Motor neuron (in vitro differentiated cells): Measurements from ENCODE around the gene NUP98. TPM values are rescaled to one million over a fixed set of nuclear protein-coding genes. Genes with fewer than 3 reads are reported as not detected.

Source experiments
- ATAC-seq, 8 experiments: fragments of 200-7000 bp; cut with Tn5 transposase; replicated peaks in 6 of 8; 2 replicates each; pipeline ENCODE4 v1.8.0; 2021; ENCODE audit warnings: mild to moderate bottlenecking in 8 of 8, moderate library complexity in 8 of 8
- H3K27ac ChIP-seq, 2 donors: fragments of 250-450 bp; sonication (Bioruptor Pico); 2 replicates each; pipeline ENCODE4 v1.9.0; 2021; ENCODE audit warnings: antibody characterized with exemption in 2 of 2, mild to moderate bottlenecking in 2 of 2, moderate library complexity in 1 of 2
- H3K4me1 ChIP-seq, 2 donors: fragments of 250-450 bp; sonication (Bioruptor Pico); replicated peaks in 1 of 2; 2 replicates each; pipeline ENCODE4 v1.6.1; 2021; ENCODE audit warnings: antibody characterized with exemption in 2 of 2, mild to moderate bottlenecking in 2 of 2, moderate library complexity in 1 of 2
- H3K4me3 ChIP-seq, 5 donors: fragments of 250-450 bp; sonication (Bioruptor Pico); 2 replicates each; pipeline ENCODE4 v1.9.0; 2021; ENCODE audit warnings: antibody characterized with exemption in 5 of 5, mild to moderate bottlenecking in 5 of 5, moderate library complexity in 4 of 5
- WGBS, 10 experiments: fragments of 450-650 bp; shearing (Covaris generic); methylation state at CpG; one replicate each; pipeline ENCODE4 v1.0.0; 2022; 5-methylcytosine and 5-hydroxymethylcytosine counted together
- in situ Hi-C, 9 experiments: fragments of 400-800 bp; cut with MboI; loops; one replicate each; pipeline ENCODE4 v1.15.0; 2021; ENCODE audit warnings: low sequenced_read_pairs in 9 of 9, low pct_unique_long_range_greater_than_20kb in 2 of 9; ENCODE audit not compliant: unreplicated experiment in 9 of 9
- total RNA-seq, 8 experiments: library from RNA; unstranded; fragments of 300-600 nt; gene quantifications; 2 replicates each; pipeline versions ENCODE4 v1.2.3 to v1.2.4, GENCODE V29; 2022

The NUP98 gene
- 100 to 1,000 TPM in 2 of 8 experiments, 10 to 100 TPM in 6; 27.0 to 115 (median 50.0) TPM for total RNA-seq

DNA sequence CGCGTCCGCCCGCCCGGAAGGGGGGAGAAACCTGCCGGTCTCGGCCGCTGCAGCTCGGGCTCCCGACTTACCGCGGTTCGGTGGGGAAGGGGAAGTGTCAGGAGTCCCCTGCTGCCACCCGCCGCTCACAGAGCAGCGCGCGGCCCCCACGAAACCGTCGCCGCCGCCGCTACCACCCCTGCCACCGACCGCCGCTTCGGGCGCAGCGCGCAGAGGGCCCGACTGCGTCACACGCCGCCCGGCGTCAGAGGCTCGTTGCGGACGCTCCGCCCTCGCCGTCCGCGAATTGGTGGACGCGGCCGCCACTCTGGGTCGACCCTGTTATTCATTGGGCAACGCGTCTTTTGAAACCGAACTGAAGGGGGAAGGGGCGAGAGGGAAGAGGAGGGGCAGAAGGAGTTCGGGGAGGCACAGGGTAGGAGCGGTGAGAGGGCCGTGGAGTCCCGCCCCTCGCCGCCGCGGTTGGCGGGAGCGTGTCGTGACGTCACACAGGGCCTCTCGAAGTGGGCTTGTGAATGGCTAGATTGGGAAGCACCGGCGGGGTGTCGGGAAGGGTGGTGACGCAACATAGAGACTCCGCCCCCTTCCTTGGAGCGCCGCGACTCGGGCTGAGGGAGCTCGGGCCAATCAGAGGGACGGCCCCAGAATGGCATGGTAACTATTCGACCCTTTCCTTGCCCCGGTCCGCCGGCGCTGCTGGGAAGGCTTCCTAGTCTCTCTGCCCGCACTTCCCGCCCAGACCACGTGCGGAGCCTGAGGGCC lies at the start of gene NUP98:
TSS of gene NUP98 (minus strand) at position 226 of the 762 bp plus-strand sequence. CDS start 15,437 bp downstream, outside the sequence.
- WGBS, 10 experiments, result 0 to 5% (median 0%) methylated on average over 1 to 8 of the region's 86 CpGs; no CpG with 5 or more reads in 5 of the 10 experiments
- in situ Hi-C loops, result no loop called here
- H3K4me3 ChIP-seq, result peak within 1 kb of the TSS; percentile 70 to 94 (median 76)
- H3K4me1 ChIP-seq, result peaks cover 4 to 5% of the 10 kb centered on the region in 2 donors
- peak within 1 kb of the TSS; percentile 88 to 97 for H3K27ac ChIP-seq
- ATAC-seq, result peak; percentile 78 to 94 (median 91)

DNA sequence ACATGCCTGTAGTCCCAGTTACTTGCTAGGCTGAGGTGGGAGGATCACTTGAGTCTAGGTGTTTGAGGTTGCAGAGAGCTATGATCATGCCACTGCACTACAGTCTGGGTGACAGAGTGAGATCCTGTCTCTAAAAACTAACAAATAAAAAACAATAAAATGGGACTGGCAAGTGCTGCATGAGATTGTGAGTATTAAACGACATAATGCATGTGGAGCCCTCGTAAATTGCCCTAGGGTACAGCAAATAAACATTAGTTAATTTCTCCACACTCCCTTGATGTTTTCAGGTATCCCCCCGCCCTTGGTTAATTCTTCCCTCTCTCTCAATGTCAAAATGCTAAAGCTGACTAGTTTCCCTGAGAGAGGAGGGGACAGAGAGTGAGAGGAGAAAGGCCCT lies 48.3 kb upstream of the NUP98 start:
- Histone ChIP-seq H3K4me3 (no peak overlapping the region), H3K4me1 (peaks cover 0 to 5% of the 10 kb centered on the region in 2 donors), H3K27ac (no peak overlapping the region)
- WGBS, 10 experiments, result 20 to 85% (median 60%) methylated on average over 1 to 3 of the region's 3 CpGs; no CpG with 5 or more reads in 3 of the 10 experiments
- in situ Hi-C loops, result loop anchor here in 4 of 9 experiments (5.0 to 25.0 kb wide), 3 partner anchors 227 to 242 kb away; partner anchors contain the start of gene RRM1 (in 1 of the 4)
- no peak for ATAC-seq

GRCh38 chr11:3845246-3845645 lies 47.9 kb upstream of the NUP98 start:
- H3K4me1 ChIP-seq, result peaks cover 0 to 5% of the 10 kb centered on the region in 2 donors
- 71 to 91% (median 88%) methylated on average over 1 of the region's 1 CpG; no CpG with 5 or more reads in 7 of the 10 experiments for WGBS, 10 experiments
- H3K4me3 ChIP-seq, result no peak overlapping the region
- in situ Hi-C loops, result loop anchor here in 4 of 9 experiments (5.0 to 25.0 kb wide), 3 partner anchors 227 to 242 kb away; partner anchors contain the start of gene RRM1 (in 1 of the 4)
- no peak overlapping the region for H3K27ac ChIP-seq
- ATAC-seq, result no peak

GRCh38 chr11:3843326-3843725 lies 46.0 kb upstream of the NUP98 start:
- WGBS, 10 experiments, result 62 to 100% (median 91%) methylated on average over 1 to 3 of the region's 3 CpGs; no CpG with 5 or more reads in 2 of the 10 experiments
- Histone ChIP-seq H3K4me1 (peaks cover 8 to 12% of the 10 kb centered on the region in 2 donors), H3K4me3 (no peak overlapping the region), H3K27ac (no peak overlapping the region)
- no peak for ATAC-seq
- in situ Hi-C loops, result loop anchor here in 3 of 9 experiments (10.0 to 25.0 kb wide), 2 partner anchors 231 to 244 kb away; partner anchors contain the start of gene RRM1 (in 1 of the 3)

- Histone ChIP-seq H3K4me1 (peaks cover 8 to 22% of the 10 kb centered on the region in 2 donors), H3K27ac (peak overlapping the region; percentile 38 to 86), H3K4me3 (peak overlapping the region; percentile 58 to 95 (median 92))
- 34 to 100% (median 65%) methylated on average over 3 to 17 of the region's 44 CpGs for WGBS, 10 experiments
- ATAC-seq, result peak; percentile 50 to 74 (median 71)
- in situ Hi-C loops, result loop anchor here in 3 of 9 experiments (10.0 to 25.0 kb wide), 2 partner anchors 233 to 246 kb away; partner anchors contain the start of gene RRM1 (in 1 of the 3)
Measured at GRCh38 chr11:3841426-3842350, 44.3 kb upstream of the NUP98 start.

DNA sequence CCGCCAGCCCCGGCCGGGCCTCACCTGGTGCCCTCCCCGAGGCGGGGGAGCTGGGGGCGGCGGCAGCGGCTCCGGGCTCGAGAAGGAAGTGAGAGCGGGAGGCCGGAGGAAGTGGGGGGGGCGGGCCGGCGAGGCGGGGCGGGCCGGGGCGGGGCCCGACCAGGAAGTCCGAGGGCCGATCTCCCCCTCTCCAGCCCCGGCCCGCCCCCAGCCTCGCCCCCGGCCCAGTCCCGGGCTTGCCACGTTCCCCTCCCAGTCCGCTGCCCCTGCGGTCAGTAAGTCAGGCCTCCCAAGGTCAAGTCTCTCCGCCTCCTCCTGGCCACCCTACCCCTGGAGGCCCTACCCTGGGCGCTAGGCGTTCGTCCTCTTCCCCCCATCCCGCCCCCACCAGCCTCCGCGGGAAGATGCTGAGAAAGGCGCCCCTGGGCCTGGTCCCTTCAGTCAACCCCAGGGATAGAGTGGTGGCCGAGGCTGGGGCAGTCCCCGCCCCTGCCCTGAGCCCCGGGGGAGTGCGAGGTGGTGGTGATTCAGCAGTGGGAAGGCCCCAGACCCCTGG lies 43.6 kb upstream of the NUP98 start, which contains the start of gene RHOG:
TSS of gene RHOG (minus strand) at position 90 of the 556 bp plus-strand sequence. CDS start 12,821 bp downstream, outside the sequence.
- peak; percentile 57 to 80 (median 78) for ATAC-seq
- in situ Hi-C loops, result loop anchor here in 3 of 9 experiments (10.0 to 25.0 kb wide), 2 partner anchors 234 to 246 kb away; partner anchors contain the start of gene RRM1 (in 1 of the 3)
- Histone ChIP-seq H3K4me3 (peak within 1 kb of the TSS; percentile 58 to 95 (median 92)), H3K27ac (peak within 1 kb of the TSS; percentile 38 to 86), H3K4me1 (peaks cover 8 to 22% of the 10 kb centered on the region in 2 donors)
- 0% methylated on average over 1 of the region's 42 CpGs; no CpG with 5 or more reads in 9 of the 10 experiments for WGBS, 10 experiments

DNA sequence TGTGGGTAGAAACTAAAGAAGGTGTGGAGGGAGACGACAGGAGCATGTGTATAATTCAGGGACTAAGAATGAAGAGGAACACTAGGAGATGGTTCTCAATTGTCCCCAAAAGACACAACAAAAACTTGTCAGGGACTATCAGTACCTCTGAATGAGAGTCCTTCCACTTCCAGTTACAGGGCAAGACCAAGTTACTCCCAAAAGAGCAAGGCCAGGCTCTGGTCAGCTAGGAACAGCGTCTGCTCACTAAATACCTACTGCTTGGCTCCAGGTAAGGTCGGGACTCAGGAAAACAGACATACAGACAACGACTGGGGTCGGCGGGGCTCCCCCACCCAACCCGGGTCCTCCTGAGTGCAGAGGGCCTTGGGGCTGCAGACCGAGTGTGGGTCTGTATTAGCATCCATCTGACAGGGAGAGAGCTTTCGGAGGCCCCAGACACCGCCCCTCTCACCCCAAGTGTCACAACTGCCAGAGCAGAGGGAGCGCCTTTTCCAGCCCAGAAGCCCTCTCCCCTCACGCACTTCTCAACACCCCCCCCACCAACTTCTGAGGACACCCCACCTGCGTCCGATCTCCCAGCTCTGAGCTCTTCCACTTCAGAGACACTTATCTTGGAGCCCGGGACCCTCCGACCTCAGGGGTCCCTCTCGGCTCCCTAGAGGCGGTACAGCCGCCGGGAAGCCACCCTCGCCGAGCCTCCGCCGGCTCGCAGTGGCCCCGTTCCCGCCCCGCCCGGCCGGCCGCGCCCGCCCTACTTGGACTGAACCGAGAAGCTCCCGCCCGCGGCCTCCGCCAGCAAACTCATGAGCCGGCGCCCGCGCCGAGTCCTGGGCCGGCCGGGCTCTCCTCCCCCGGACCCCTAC lies 42.9 kb upstream of the NUP98 start:
- peaks cover 8 to 22% of the 10 kb centered on the region in 2 donors for H3K4me1 ChIP-seq
- in situ Hi-C loops, result loop anchor here in 3 of 9 experiments (10.0 to 25.0 kb wide), 2 partner anchors 235 to 247 kb away; partner anchors contain the start of gene RRM1 (in 1 of the 3)
- WGBS, 10 experiments, result 0 to 50% (median 25%) methylated on average over 1 to 2 of the region's 46 CpGs; no CpG with 5 or more reads in 7 of the 10 experiments
- peak; percentile 5 to 65 (median 50) for ATAC-seq
- H3K4me3 ChIP-seq, result peak overlapping the region; percentile 58 to 95 (median 92)
- peak overlapping the region in 1 of 2 donors; percentile 86 for H3K27ac ChIP-seq

DNA sequence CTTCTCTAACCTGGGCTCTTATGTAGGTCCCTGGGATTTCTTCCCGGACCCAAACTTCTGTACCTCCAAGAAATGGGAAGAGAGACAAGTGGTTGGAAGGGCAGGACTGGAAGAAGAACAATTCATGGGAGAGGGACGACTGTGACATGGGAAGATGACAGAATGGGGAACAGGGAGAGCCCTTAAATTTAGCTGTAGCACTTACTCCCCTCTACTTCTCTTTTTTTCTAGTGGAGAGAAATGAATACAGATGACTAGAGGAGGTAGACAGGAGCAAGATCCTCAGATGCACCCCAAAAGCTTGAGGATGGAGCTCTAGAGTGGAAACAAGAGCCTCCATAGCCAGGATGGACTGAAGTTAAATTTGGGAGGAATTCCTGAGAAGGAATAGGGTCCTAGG lies 41.1 kb upstream of the NUP98 start:
- Histone ChIP-seq H3K27ac (no peak overlapping the region), H3K4me1 (peaks cover 8 to 22% of the 10 kb centered on the region in 2 donors), H3K4me3 (no peak overlapping the region)
- WGBS, 10 experiments, result 50 to 100% (median 86%) methylated on average over 1 to 2 of the region's 2 CpGs; no CpG with 5 or more reads in 1 of the 10 experiments
- in situ Hi-C loops, result loop anchor here in 1 of 9 experiments (25.0 kb wide), 1 partner anchor 249 kb away; the partner anchor contains the start of gene RRM1
- no peak for ATAC-seq

- ATAC-seq, result peak in 2 of 8 experiments; percentile 4 to 8
- Histone ChIP-seq H3K27ac (no peak overlapping the region), H3K4me3 (no peak overlapping the region), H3K4me1 (peaks cover 8 to 22% of the 10 kb centered on the region in 2 donors)
- WGBS, 10 experiments, result 60 to 100% methylated on average over 1 of the region's 1 CpG; no CpG with 5 or more reads in 8 of the 10 experiments
- in situ Hi-C loops, result loop anchor here in 1 of 9 experiments (25.0 kb wide), 1 partner anchor 250 kb away; the partner anchor contains the start of gene RRM1
Measured at GRCh38 chr11:3837793-3838192, 40.4 kb upstream of the NUP98 start.

DNA sequence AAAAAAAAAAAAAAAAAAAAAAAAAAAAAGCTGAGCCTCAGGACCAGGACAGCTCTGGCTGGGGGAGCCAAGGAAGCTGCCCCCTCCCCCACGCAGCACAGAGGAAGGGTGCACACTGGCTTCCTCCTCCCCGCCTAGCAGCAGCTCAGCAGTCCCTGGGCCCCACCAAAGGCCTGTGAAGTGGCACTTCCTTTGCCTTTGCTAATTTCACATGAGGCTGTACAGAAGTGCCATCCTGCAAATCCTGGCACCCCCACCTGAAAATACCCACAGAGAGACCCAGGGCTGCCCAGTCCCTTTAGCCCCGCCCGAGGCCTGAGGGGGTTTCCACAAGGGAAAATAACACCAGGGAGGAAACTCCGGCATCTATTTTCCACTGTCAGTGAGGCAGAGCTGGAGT lies 39.5 kb upstream of the NUP98 start:
- in situ Hi-C loops, result loop anchor here in 1 of 9 experiments (25.0 kb wide), 1 partner anchor 250 kb away; the partner anchor contains the start of gene RRM1
- 73 to 100% (median 90%) methylated on average over 1 to 3 of the region's 5 CpGs; no CpG with 5 or more reads in 5 of the 10 experiments for WGBS, 10 experiments
- Histone ChIP-seq H3K4me3 (no peak overlapping the region), H3K4me1 (peaks cover 8 to 20% of the 10 kb centered on the region in 2 donors), H3K27ac (no peak overlapping the region)
- ATAC-seq, result no peak

- in situ Hi-C loops, result loop anchor here in 1 of 9 experiments (25.0 kb wide), 1 partner anchor 252 kb away; the partner anchor contains the start of gene RRM1
- no peak overlapping the region for H3K27ac ChIP-seq
- ATAC-seq, result no peak
- WGBS, 10 experiments, result 0 to 100% (median 95%) methylated on average over 1 to 4 of the region's 4 CpGs; no CpG with 5 or more reads in 6 of the 10 experiments
- peaks cover 8 to 17% of the 10 kb centered on the region in 2 donors for H3K4me1 ChIP-seq
- no peak overlapping the region for H3K4me3 ChIP-seq
Measured at GRCh38 chr11:3835751-3836150, 38.4 kb upstream of the NUP98 start.
